Measurements from ENCODE around the gene EEPD1. TPM values are rescaled to one million over a fixed set of nuclear protein-coding genes. Genes with fewer than 3 reads are reported as not detected.

The EEPD1 gene
- total RNA-seq, 1 donor from 2014 or later: 6.5 TPM

GRCh38 chr7:36299823-36300341 lies 146.8 kb downstream of the EEPD1 start:
- no peak overlapping the region for H3K4me2 ChIP-seq
- H3K36me3 ChIP-seq: no peaks in the 10 kb centered on the region
- no peak overlapping the region for H3K27ac ChIP-seq
- peaks cover 19% of the 10 kb centered on the region for H4K20me1 ChIP-seq (ENCODE audit: low read depth)
- H3K4me3 ChIP-seq: no peak overlapping the region
- Mint-ChIP-seq H3K4me1 (peaks cover 65% of the 10 kb centered on the region), H3K9me3 (peaks cover 3% of the 10 kb centered on the region), H3K4me3 (no peak overlapping the region), H3K27ac (peak overlapping the region; percentile 85), H3K36me3 (peaks cover 9% of the 10 kb centered on the region), H3K27me3 (ENCODE audit: insufficient read depth, low read depth) (peaks cover 4% of the 10 kb centered on the region)
- TF ChIP-seq EZH2phosphoT487 (IDR thresholded peaks at IDR 0.05): no peak
- TF ChIP-seq CTCF (IDR thresholded peaks at IDR 0.05): no peak
- no peak for TF ChIP-seq EZH2 (IDR thresholded peaks at IDR 0.05)
- no peaks in the 10 kb centered on the region for H3K79me2 ChIP-seq (ENCODE audit: low read depth)
- no peak overlapping the region for H2AFZ ChIP-seq (replicated peaks)
- peaks cover 35% of the 10 kb centered on the region for H3K27me3 ChIP-seq
- no peak for DNase-seq (ENCODE audit: low spot score)
- H3F3A ChIP-seq (ENCODE audit: low read depth): peaks cover 27% of the 10 kb centered on the region
- peaks cover 55% of the 10 kb centered on the region for H3K4me1 ChIP-seq
- no peak overlapping the region for H3K9ac ChIP-seq
- H3K9me3 ChIP-seq (ENCODE audit: low read depth): no peaks in the 10 kb centered on the region

GRCh38 chr7:36300696-36301350 lies 147.8 kb downstream of the EEPD1 start:
- no peak overlapping the region for H3K4me3 Mint-ChIP-seq
- H3K36me3 Mint-ChIP-seq: peaks cover 9% of the 10 kb centered on the region
- peaks cover 3% of the 10 kb centered on the region for H3K9me3 Mint-ChIP-seq
- peaks cover 19% of the 10 kb centered on the region for H4K20me1 ChIP-seq (ENCODE audit: low read depth)
- no peaks in the 10 kb centered on the region for H3K36me3 ChIP-seq
- no peak overlapping the region for H3K9ac ChIP-seq
- no peaks in the 10 kb centered on the region for H3K9me3 ChIP-seq (ENCODE audit: low read depth)
- no peaks in the 10 kb centered on the region for H3K27me3 Mint-ChIP-seq (ENCODE audit: insufficient read depth, low read depth)
- no peaks in the 10 kb centered on the region for H3K79me2 ChIP-seq (ENCODE audit: low read depth)
- H3K4me3 ChIP-seq: no peak overlapping the region
- TF ChIP-seq EZH2 (IDR thresholded peaks at IDR 0.05): no peak
- TF ChIP-seq CTCF (IDR thresholded peaks at IDR 0.05): no peak
- TF ChIP-seq EZH2phosphoT487 (IDR thresholded peaks at IDR 0.05): no peak
- DNase-seq (ENCODE audit: low spot score): peak; percentile 79
- H3K4me1 ChIP-seq: peaks cover 55% of the 10 kb centered on the region
- no peak overlapping the region for H3K27ac ChIP-seq
- H3K4me1 Mint-ChIP-seq: peaks cover 68% of the 10 kb centered on the region
- H3F3A ChIP-seq (ENCODE audit: low read depth): peaks cover 27% of the 10 kb centered on the region
- peak overlapping the region; percentile 25 for H3K4me2 ChIP-seq
- peaks cover 40% of the 10 kb centered on the region for H3K27me3 ChIP-seq
- H2AFZ ChIP-seq (replicated peaks): no peak overlapping the region
- H3K27ac Mint-ChIP-seq: no peak overlapping the region

GRCh38 chr7:36301914-36302771 lies 149.1 kb downstream of the EEPD1 start:
- Histone ChIP-seq H3K9ac (no peak overlapping the region), H3K4me2 (peak overlapping the region; percentile 41), H3K4me1 (peaks cover 55% of the 10 kb centered on the region), H3K36me3 (no peaks in the 10 kb centered on the region), H3K79me2 (ENCODE audit: low read depth) (no peaks in the 10 kb centered on the region), H3F3A (ENCODE audit: low read depth) (peaks cover 27% of the 10 kb centered on the region), H3K9me3 (ENCODE audit: low read depth) (no peaks in the 10 kb centered on the region), H2AFZ (replicated peaks) (no peak overlapping the region), H3K4me3 (no peak overlapping the region), H3K27ac (no peak overlapping the region), H4K20me1 (ENCODE audit: low read depth) (peaks cover 19% of the 10 kb centered on the region), H3K27me3 (peaks cover 43% of the 10 kb centered on the region)
- DNase-seq (ENCODE audit: low spot score): no peak
- TF ChIP-seq EZH2phosphoT487 (IDR thresholded peaks at IDR 0.05): no peak
- no peak for TF ChIP-seq EZH2 (IDR thresholded peaks at IDR 0.05)
- no peak for TF ChIP-seq CTCF (IDR thresholded peaks at IDR 0.05)
- Mint-ChIP-seq H3K4me3 (peak overlapping the region; percentile 17), H3K27ac (peak overlapping the region; percentile 59), H3K4me1 (peaks cover 68% of the 10 kb centered on the region), H3K36me3 (peaks cover 9% of the 10 kb centered on the region), H3K27me3 (ENCODE audit: insufficient read depth, low read depth) (no peaks in the 10 kb centered on the region), H3K9me3 (peaks cover 3% of the 10 kb centered on the region)

Data from neural progenitor cell (in vitro differentiated cells).